ENCODE results near the gene LPIN2. TPM values are rescaled to one million over a fixed set of nuclear protein-coding genes. Genes with fewer than 3 reads are reported as not detected.
A peak's percentile ranks its signal among the peaks of the same experiment; 100 is the strongest.

LPIN2 gene
- total RNA-seq, 5 donors from 2014 or later (not counting 1 experiment from before 2014, with no cell fraction given) = 78.9 to 107 (median 88.8) TPM

GRCh38 chr18:3046216-3046808 lies 33.4 kb upstream of the LPIN2 start:
- H3K4me3 ChIP-seq (ENCODE audit: control insufficient read depth in 1 of 2, extremely low read depth in 1 of 2, low read length in 1 of 2) = no peak overlapping the region
- Mint-ChIP-seq H3K4me1 (peaks cover 9 to 33% (median 19%) of the 10 kb centered on the region in 3 donors), H3K27me3 (no peaks in the 10 kb centered on the region), H3K9me3 (no peaks in the 10 kb centered on the region), H3K27ac (no peak overlapping the region), H3K4me3 (no peak overlapping the region), H3K36me3 (no peaks in the 10 kb centered on the region)
- H3K4me1 ChIP-seq (ENCODE audit: control insufficient read depth in 1 of 2, extremely low read depth in 1 of 2, insufficient read depth in 2 of 2, low read length in 2 of 2) = no peaks in the 10 kb centered on the region
- 78% methylated on average over 1 of the region's 4 CpGs for WGBS (ENCODE audit: insufficient coverage)
- no peak overlapping the region for H3K27ac ChIP-seq (ENCODE audit: low read length)
- no peaks in the 10 kb centered on the region for H3K36me3 ChIP-seq (ENCODE audit: control insufficient read depth in 2 of 2, extremely low read depth in 1 of 2, insufficient read depth in 1 of 2, low read length in 1 of 2)
- ATAC-seq (replicated peaks in 1 of 4) = no peak
- ChIA-PET POLR2A (interaction anchor here in 1 of 2 donors (0.5 kb wide), 1 partner anchor 14 kb away, joined by 3 read pairs; no protein-coding TSS in a partner anchor), CTCF (no interaction called here)
- no peaks in the 10 kb centered on the region for H3K27me3 ChIP-seq (replicated peaks in 1 of 2; ENCODE audit: control insufficient read depth in 2 of 2, extremely low read depth in 1 of 2, insufficient read depth in 2 of 2, low read length in 1 of 2)
- no peak for DNase-seq
- no peaks in the 10 kb centered on the region for H3K9me3 ChIP-seq

GRCh38 chr18:3044931-3045698 lies 32.2 kb upstream of the LPIN2 start:
- Mint-ChIP-seq H3K27ac (peak overlapping the region; percentile 11 to 26), H3K36me3 (no peaks in the 10 kb centered on the region), H3K9me3 (no peaks in the 10 kb centered on the region), H3K4me3 (peak overlapping the region in 1 of 3 donors; percentile 40), H3K27me3 (no peaks in the 10 kb centered on the region), H3K4me1 (peaks cover 9 to 32% (median 17%) of the 10 kb centered on the region in 3 donors)
- 79% methylated on average over 5 of the region's 12 CpGs for WGBS (ENCODE audit: insufficient coverage)
- DNase-seq (no peak), ATAC-seq (replicated peaks in 1 of 4) (peak in 1 of 4 experiments; percentile 52)
- H3K27ac ChIP-seq (ENCODE audit: low read length) = no peak overlapping the region
- no peaks in the 10 kb centered on the region for H3K9me3 ChIP-seq
- ChIA-PET CTCF (no interaction called here), POLR2A (interaction anchor here in 1 of 2 donors (0.5 to 0.6 kb wide), 2 partner anchors 162 to 184 kb away, joined by 3 to 7 read pairs; no protein-coding TSS in a partner anchor)
- H3K36me3 ChIP-seq (ENCODE audit: control insufficient read depth in 2 of 2, extremely low read depth in 1 of 2, insufficient read depth in 1 of 2, low read length in 1 of 2) = no peaks in the 10 kb centered on the region
- H3K27me3 ChIP-seq (replicated peaks in 1 of 2; ENCODE audit: control insufficient read depth in 2 of 2, extremely low read depth in 1 of 2, insufficient read depth in 2 of 2, low read length in 1 of 2) = no peaks in the 10 kb centered on the region
- no peaks in the 10 kb centered on the region for H3K4me1 ChIP-seq (ENCODE audit: control insufficient read depth in 1 of 2, extremely low read depth in 1 of 2, insufficient read depth in 2 of 2, low read length in 2 of 2)
- no peak overlapping the region for H3K4me3 ChIP-seq (ENCODE audit: control insufficient read depth in 1 of 2, extremely low read depth in 1 of 2, low read length in 1 of 2)

- DNase-seq (no peak), ATAC-seq (replicated peaks in 1 of 4) (no peak)
- ChIA-PET POLR2A (no interaction called here), CTCF (no interaction called here)
- H3K36me3 Mint-ChIP-seq = no peaks in the 10 kb centered on the region
- no peaks in the 10 kb centered on the region for H3K9me3 ChIP-seq
- no peaks in the 10 kb centered on the region for H3K27me3 Mint-ChIP-seq
- no CpG with 5 or more reads among the region's 2 CpGs for WGBS (ENCODE audit: insufficient coverage)
- H3K4me3 Mint-ChIP-seq = no peak overlapping the region
- no peaks in the 10 kb centered on the region for H3K9me3 Mint-ChIP-seq
- H3K4me1 Mint-ChIP-seq = peaks cover 13 to 32% (median 18%) of the 10 kb centered on the region in 3 donors
- no peaks in the 10 kb centered on the region for H3K27me3 ChIP-seq (replicated peaks in 1 of 2; ENCODE audit: control insufficient read depth in 2 of 2, extremely low read depth in 1 of 2, insufficient read depth in 2 of 2, low read length in 1 of 2)
- H3K4me1 ChIP-seq (ENCODE audit: control insufficient read depth in 1 of 2, extremely low read depth in 1 of 2, insufficient read depth in 2 of 2, low read length in 2 of 2) = peaks cover 3 to 5% of the 10 kb centered on the region in 2 experiments
- H3K27ac ChIP-seq (ENCODE audit: low read length) = no peak overlapping the region
- no peaks in the 10 kb centered on the region for H3K36me3 ChIP-seq (ENCODE audit: control insufficient read depth in 2 of 2, extremely low read depth in 1 of 2, insufficient read depth in 1 of 2, low read length in 1 of 2)
- no peak overlapping the region for H3K4me3 ChIP-seq (ENCODE audit: control insufficient read depth in 1 of 2, extremely low read depth in 1 of 2, low read length in 1 of 2)
- H3K27ac Mint-ChIP-seq = no peak overlapping the region
Measured at GRCh38 chr18:3042379-3042778, 29.4 kb upstream of the LPIN2 start.

GRCh38 chr18:3041843-3042242 lies 28.9 kb upstream of the LPIN2 start:
- H3K4me1 ChIP-seq (ENCODE audit: control insufficient read depth in 1 of 2, extremely low read depth in 1 of 2, insufficient read depth in 2 of 2, low read length in 2 of 2) = peaks cover 5 to 6% of the 10 kb centered on the region in 2 experiments
- H3K4me3 ChIP-seq (ENCODE audit: control insufficient read depth in 1 of 2, extremely low read depth in 1 of 2, low read length in 1 of 2) = no peak overlapping the region
- Mint-ChIP-seq H3K9me3 (no peaks in the 10 kb centered on the region), H3K4me1 (peaks cover 14 to 34% (median 20%) of the 10 kb centered on the region in 3 donors), H3K27ac (no peak overlapping the region), H3K4me3 (no peak overlapping the region), H3K36me3 (no peaks in the 10 kb centered on the region), H3K27me3 (no peaks in the 10 kb centered on the region)
- CTCF ChIA-PET = interaction anchor here in 1 of 2 donors (0.6 kb wide), 1 partner anchor 142 kb away, joined by 4 read pairs; no protein-coding TSS in a partner anchor
- DNase-seq = no peak
- POLR2A ChIA-PET = interaction anchor here in 1 of 2 donors (0.6 kb wide), 1 partner anchor 127 kb away, joined by 5 read pairs; no protein-coding TSS in a partner anchor
- H3K27me3 ChIP-seq (replicated peaks in 1 of 2; ENCODE audit: control insufficient read depth in 2 of 2, extremely low read depth in 1 of 2, insufficient read depth in 2 of 2, low read length in 1 of 2) = no peaks in the 10 kb centered on the region
- no peak overlapping the region for H3K27ac ChIP-seq (ENCODE audit: low read length)
- H3K9me3 ChIP-seq = no peaks in the 10 kb centered on the region
- WGBS (ENCODE audit: insufficient coverage) = no CpG with 5 or more reads among the region's 5 CpGs
- ATAC-seq (replicated peaks in 1 of 4) = no peak
- no peaks in the 10 kb centered on the region for H3K36me3 ChIP-seq (ENCODE audit: control insufficient read depth in 2 of 2, extremely low read depth in 1 of 2, insufficient read depth in 1 of 2, low read length in 1 of 2)

GRCh38 chr18:3040881-3041280 lies 27.9 kb upstream of the LPIN2 start:
- H3K4me3 Mint-ChIP-seq = no peak overlapping the region
- DNase-seq (no peak), ATAC-seq (replicated peaks in 1 of 4) (no peak)
- no peak overlapping the region for H3K27ac Mint-ChIP-seq
- H3K27ac ChIP-seq (ENCODE audit: low read length) = no peak overlapping the region
- H3K4me3 ChIP-seq (ENCODE audit: control insufficient read depth in 1 of 2, extremely low read depth in 1 of 2, low read length in 1 of 2) = no peak overlapping the region
- H3K27me3 ChIP-seq (replicated peaks in 1 of 2; ENCODE audit: control insufficient read depth in 2 of 2, extremely low read depth in 1 of 2, insufficient read depth in 2 of 2, low read length in 1 of 2) = no peaks in the 10 kb centered on the region
- H3K4me1 ChIP-seq (ENCODE audit: control insufficient read depth in 1 of 2, extremely low read depth in 1 of 2, insufficient read depth in 2 of 2, low read length in 2 of 2) = peaks cover 5 to 6% of the 10 kb centered on the region in 2 experiments
- no peaks in the 10 kb centered on the region for H3K9me3 ChIP-seq
- 91% methylated on average over 5 of the region's 8 CpGs for WGBS (ENCODE audit: insufficient coverage)
- no peaks in the 10 kb centered on the region for H3K27me3 Mint-ChIP-seq
- no peaks in the 10 kb centered on the region for H3K36me3 Mint-ChIP-seq
- H3K4me1 Mint-ChIP-seq = peaks cover 12 to 29% (median 15%) of the 10 kb centered on the region in 3 donors
- H3K36me3 ChIP-seq (ENCODE audit: control insufficient read depth in 2 of 2, extremely low read depth in 1 of 2, insufficient read depth in 1 of 2, low read length in 1 of 2) = no peaks in the 10 kb centered on the region
- ChIA-PET POLR2A (no interaction called here), CTCF (no interaction called here)
- H3K9me3 Mint-ChIP-seq = no peaks in the 10 kb centered on the region

GRCh38 chr18:3040173-3040572 lies 27.2 kb upstream of the LPIN2 start:
- Histone ChIP-seq H3K4me3 (ENCODE audit: control insufficient read depth in 1 of 2, extremely low read depth in 1 of 2, low read length in 1 of 2) (no peak overlapping the region), H3K36me3 (ENCODE audit: control insufficient read depth in 2 of 2, extremely low read depth in 1 of 2, insufficient read depth in 1 of 2, low read length in 1 of 2) (no peaks in the 10 kb centered on the region), H3K9me3 (no peaks in the 10 kb centered on the region), H3K4me1 (ENCODE audit: control insufficient read depth in 1 of 2, extremely low read depth in 1 of 2, insufficient read depth in 2 of 2, low read length in 2 of 2) (peaks cover 5 to 6% of the 10 kb centered on the region in 2 experiments), H3K27ac (ENCODE audit: low read length) (no peak overlapping the region), H3K27me3 (replicated peaks in 1 of 2; ENCODE audit: control insufficient read depth in 2 of 2, extremely low read depth in 1 of 2, insufficient read depth in 2 of 2, low read length in 1 of 2) (no peaks in the 10 kb centered on the region)
- ChIA-PET CTCF (no interaction called here), POLR2A (interaction anchor here in 1 of 2 donors (0.7 kb wide), 1 partner anchor 91 kb away, joined by 3 read pairs; no protein-coding TSS in a partner anchor)
- DNase-seq = no peak
- H3K9me3 Mint-ChIP-seq = no peaks in the 10 kb centered on the region
- H3K27me3 Mint-ChIP-seq = no peaks in the 10 kb centered on the region
- ATAC-seq (replicated peaks in 1 of 4) = no peak
- no peak overlapping the region for H3K27ac Mint-ChIP-seq
- no peaks in the 10 kb centered on the region for H3K36me3 Mint-ChIP-seq
- no CpG with 5 or more reads among the region's 2 CpGs for WGBS (ENCODE audit: insufficient coverage)
- no peak overlapping the region for H3K4me3 Mint-ChIP-seq
- H3K4me1 Mint-ChIP-seq = peaks cover 10 to 23% (median 13%) of the 10 kb centered on the region in 3 donors
